Neural progenitor cell (in vitro differentiated cells): ENCODE data around the gene TPH1.

Source experiments
- CTCF ChIP-seq: fragments of 200-600 bp; sonication (generic); IDR thresholded peaks from 2 replicates; pipeline ENCODE4 v1.5.1; 2017; ENCODE audit warnings: antibody characterized with exemption, mild to moderate bottlenecking
- EZH2 ChIP-seq: fragments of 200-600 bp; sonication (generic); IDR thresholded peaks from 2 replicates; pipeline ENCODE4 v1.6.1; 2017; ENCODE audit warnings: antibody characterized with exemption, mild to moderate bottlenecking, moderate library complexity

- TF ChIP-seq CTCF, result no peak
- TF ChIP-seq EZH2, result no peak
Measured at GRCh38 chr11:18013790-18014507, 32.1 kb downstream of the TPH1 start.
